IPS-NIHi7 (cell line): Measurements from ENCODE around the gene ITGA5.

ENCODE experiments used
- DNase-seq: peaks from one replicate; pipeline ENCODE4 v3.0.0; 2012; ENCODE audit warnings: mixed read lengths; ENCODE audit errors: extremely low spot score

ITGA5 gene

DNA sequence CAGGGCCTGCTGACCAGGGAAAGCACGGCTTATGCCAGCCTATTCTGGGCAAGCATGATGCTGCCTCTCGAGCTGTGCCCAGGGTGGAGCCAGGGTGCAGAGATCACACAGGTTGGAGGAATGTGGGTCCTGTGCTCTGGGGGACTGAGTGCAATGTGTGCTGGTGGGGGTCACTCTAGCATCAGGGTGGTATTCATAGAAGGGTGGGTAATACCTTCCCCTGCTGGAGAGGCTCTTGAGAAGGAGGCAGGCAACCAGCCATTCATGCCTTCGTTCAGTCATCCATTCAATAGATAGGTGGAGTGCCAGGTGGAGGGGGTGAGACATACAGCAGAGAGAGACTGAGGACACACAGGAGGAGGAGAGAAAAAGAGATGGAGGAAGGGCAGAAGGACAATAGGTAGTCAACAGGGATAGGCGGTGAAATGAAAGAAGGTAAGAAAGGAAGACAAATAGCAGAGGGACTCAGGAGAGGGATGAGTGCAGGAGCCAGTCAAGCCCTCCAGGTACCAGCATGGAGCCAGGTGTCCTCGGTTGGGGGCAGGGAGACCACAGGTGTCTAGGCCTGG is 29.4 kb downstream of the ITGA5 start:
- DNase-seq, result no peak

DNA sequence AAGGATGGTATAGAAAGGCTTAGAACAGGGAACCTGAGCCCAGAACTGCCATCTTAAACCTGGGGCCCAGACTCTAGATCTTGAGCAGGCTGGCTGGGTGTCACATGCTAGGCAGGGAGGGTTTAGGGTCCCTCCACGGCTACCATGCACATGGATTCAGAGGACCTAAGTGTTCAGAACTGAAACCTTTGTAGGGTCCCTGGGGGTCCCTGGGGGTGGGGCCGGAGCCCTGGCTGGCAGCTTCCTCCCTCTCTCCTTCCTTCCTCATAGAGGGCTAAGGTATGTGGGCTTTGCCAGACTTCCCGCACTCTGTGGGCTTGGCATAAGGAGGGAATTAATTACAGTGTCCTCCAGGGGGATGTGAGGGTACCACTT is 29.9 kb downstream of the ITGA5 start:
- DNase-seq, result no peak

DNA sequence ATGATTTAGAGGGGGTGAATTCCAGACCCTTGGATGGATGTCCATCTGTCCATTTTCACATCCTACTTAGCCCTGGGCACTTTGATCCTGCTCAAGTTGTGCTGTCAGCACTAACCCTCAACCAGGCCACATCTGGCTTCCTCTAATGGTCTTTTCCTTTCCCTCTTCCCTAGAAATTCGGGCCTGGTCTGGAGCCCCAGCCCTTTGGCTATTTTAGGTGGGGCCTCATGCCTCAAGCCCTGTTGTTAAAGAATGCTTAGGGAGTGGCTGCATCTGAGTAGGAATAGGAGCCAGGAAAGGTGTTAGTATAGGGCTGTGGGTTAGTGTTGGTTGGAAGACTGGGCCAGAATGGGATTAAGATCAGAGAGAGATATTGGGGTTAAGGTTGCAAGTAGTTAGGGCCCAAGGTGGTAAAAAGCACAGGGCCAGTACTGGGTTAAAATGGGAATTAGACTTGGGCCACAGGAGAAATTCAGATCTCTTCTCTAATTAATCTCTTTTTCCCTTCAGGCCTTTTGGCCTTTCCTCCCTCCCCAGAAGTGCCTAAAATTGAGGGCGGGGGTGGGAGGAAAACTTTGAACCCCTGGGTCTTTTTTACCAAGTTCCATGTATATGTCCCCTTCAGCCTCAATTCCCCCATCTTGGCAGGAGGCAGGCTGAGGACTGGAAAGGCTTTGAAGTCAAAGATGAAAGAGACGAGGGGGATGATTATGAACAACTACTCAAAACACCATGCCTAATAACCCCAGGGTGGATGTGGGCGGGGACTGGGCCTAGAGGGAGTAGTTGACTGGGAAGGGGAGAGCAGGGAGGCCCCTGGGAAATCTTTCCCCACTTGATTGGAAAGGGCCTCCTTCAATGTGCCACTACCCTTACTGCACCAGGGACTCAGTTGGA is 30.6 kb downstream of the ITGA5 start:
- no peak for DNase-seq

DNA sequence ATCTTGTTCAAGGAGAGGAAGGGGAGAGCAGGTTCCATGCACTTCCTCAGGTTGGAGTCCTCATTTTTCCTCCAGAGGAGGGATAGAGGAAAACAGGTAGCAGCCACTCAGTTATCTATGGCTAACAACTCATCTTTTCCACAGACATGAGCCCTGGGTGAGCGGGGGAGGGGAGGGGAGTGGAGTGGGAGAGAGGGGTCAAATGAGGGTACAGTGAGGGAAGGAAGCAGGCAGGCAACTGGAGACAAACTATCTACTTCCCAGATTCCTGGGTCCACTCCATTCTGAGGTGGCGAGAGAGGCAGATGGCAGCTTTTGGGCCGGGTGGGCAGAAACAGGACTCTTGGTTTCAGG is 32.0 kb downstream of the ITGA5 start:
- no peak for DNase-seq

DNA sequence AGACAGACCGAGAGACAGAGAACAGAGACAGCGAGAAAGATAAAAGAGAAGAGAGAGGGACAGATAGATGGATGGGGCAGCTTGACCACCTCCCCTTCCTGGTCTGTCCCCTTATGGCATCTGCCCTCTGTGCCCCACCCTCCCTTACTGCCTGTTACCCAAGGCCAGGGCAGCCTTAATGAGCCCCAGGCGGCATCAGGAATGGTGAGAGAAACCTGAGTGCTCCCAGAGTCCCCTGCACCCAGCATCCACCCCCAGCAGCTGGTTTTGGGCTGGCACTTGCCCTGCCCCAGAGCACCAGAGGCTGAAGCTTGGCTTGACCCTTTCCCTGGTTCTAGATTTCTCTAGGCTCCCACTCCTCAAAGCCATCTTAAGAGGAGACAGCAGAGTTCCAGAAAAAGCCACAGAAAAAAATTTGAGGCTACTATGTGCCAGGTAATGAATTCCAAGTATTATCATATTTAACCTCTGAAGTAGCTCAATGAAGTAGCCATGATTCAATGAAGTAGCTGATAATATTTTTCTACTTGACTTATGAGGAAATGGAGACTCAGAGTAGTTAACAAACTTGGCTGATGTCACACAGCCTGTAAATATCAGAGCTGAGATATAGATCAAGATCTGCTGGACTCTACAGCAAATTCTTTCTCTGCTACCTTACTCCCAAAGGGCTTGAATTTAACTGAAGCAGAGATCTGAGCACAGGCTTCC is 32.5 kb downstream of the ITGA5 start:
- no peak for DNase-seq

DNA sequence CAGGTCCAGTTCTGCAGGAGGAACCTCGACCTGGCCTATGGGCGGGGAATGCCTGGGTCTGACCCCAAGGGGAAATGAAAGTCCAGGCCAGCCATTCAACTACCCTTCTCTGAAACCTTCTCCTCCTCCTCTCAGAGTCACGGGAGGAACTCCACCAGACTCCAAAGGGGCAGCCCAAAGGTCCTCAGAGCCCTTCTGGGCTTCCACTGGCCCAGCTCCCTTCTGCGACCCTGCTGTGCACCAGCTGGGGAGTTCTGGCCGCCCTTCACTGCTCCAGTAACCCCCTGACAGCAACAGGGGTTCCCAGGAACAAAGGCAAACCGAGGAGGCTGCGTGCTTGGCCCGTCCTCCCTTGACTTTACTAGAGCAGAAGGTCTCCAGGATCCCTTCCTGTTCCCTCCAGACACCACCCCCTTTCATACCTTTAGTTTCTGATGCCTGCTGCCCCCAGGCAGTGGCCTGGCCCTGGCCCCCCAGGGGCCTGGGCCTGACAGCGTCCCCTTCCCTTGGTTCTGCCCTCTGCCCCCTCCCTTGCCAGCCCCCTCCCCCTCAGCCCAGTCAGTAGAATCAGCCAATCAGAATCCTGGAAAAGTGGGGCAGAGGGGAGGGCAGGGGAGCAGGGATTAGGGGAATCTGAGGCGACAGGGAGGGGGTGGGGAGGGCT is 33.7 kb downstream of the ITGA5 start:
- DNase-seq, result peak; percentile 67

DNA sequence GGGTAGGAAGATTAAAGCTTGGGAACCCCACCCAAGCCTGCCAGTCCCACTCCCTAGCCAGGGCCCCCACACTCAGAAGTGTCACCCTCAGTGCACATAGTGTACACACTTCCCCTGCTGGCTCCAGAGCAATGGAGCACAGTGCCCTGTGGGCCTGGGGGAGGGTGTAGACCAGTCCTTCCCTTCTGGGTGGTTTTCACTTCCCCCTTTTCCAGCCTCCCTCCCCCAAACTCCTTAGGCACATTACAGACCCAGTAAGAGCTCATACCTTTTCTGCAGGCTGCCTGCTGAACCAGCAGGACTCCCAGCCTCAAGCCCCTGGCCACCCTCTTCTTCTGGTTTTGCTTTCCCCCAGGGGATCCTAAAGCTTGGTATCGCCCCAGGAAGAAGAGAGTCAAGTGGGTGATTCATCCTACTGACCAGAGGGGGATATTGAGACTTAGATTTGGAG is 34.5 kb downstream of the ITGA5 start, which contains the start of gene ZNF385A:
ZNF385A (minus strand) TSS at position 143 of the 451 bp plus-strand sequence. CDS start 219 bp downstream, outside the sequence.
- DNase-seq, result no peak

DNA sequence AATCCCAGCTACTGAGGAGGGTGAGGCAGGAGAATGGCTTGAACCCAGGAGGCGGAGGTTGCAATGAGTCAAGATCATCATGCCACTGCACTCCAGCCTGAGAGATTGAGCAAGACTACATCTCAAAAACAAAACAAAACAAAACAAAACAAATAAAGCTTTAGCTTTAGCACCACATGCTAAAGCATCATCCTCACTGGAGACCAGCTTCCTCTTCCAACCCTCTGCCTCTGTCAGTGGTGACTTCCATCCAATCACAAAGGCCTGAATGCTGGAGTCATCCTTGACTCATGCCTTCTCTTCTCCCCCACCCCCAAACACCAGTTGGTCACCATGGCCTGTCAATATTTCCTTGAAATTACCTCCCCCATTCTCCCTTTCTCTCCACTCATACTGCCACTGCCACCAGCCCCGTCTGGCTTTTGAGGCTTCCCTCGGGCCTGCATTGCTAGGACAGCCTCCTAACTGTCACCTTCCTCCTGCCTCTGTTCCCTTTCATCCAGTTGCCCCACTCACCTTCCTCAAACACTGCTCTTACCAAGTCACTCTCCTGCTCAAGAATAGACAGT is 35.9 kb downstream of the ITGA5 start:
- no peak for DNase-seq

DNA sequence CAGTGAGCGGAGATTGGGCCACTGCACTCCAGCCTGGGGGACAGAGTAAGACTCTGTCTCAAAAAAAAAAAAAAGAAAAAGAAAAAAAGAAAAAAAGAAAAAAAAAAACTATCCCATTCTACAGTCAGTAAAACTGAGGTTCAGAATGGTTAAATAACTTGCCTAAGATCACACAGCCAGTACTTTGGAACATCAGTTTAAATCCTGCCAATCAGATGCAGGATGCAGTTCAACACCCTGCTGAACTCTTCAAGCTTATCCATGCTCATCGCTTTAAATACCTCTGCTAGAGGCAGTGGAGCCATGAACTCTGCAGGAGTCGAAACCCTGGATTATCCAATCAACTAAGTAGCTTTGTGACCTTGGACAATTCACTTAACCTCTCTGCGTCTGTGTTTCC is 37.9 kb downstream of the ITGA5 start:
- no peak for DNase-seq

DNA sequence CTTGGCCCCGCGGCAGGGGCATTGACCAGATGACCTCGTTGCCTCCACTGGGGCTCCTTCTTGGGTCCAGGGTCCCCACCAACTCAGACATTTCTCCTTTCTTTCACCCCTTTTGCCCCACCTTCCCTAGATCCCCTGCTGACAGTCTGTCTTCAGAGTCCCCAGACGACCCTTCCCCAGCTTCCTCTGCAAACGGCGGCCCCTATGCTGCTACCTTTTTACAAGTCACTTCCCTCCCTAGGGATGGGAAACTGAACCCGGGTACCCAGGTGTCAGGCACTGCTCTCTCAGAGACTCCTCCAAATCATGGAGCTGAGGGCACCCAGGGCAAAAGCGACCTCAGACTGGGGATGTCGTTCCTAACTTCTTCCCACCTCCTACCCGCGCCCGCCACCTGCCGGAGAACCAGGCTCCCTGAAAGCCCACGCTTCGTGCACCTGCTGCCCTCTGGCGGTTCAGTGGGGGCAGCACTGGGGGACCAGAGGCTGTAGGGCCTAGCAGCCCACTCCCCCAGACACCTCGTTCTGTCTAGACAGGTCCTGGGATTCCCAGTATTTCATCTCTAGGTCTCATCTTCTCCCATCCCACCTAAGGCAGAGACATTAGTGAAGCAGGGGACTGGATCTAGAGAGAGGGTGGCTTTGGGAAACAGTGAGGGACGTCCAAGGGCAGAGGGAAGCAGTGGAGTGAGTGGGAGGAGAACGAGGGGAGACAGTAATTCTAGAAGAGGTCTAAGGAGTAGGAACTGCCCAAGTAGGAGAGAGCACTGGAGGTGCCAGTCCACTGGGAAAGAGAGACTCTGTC is 39.5 kb downstream of the ITGA5 start:
- DNase-seq, result peak; percentile 94

DNA sequence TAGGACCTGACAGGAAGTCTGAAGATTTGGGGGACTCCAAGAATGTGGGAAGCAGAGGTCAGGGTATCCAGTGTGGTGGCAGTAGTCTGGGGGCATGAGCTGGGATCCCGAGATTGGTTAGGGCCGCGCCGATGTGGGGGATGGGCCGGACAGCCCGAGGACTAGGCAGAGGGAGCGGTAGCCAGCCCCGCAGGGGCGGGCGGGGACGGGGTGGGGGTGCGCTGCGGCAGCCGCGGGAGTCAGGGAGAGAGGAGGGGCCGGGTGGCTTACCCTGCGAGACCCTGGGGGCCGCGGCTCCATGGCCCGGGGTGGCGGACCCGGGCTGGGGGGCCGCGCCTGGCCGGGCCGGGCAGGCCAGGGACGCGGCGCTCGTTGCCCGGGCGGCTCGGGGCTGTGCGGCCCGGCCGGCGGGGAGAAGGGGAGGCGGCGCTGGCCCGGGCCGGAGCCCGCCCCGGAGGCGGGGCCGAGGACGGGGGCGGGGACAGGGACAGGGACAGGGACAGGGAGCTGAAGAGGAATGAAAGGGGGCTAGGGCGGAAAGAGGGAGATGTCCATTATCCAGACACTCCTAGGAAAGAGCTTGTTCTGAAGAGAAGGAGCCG is 40.2 kb downstream of the ITGA5 start:
- DNase-seq, result peak; percentile 89

DNA sequence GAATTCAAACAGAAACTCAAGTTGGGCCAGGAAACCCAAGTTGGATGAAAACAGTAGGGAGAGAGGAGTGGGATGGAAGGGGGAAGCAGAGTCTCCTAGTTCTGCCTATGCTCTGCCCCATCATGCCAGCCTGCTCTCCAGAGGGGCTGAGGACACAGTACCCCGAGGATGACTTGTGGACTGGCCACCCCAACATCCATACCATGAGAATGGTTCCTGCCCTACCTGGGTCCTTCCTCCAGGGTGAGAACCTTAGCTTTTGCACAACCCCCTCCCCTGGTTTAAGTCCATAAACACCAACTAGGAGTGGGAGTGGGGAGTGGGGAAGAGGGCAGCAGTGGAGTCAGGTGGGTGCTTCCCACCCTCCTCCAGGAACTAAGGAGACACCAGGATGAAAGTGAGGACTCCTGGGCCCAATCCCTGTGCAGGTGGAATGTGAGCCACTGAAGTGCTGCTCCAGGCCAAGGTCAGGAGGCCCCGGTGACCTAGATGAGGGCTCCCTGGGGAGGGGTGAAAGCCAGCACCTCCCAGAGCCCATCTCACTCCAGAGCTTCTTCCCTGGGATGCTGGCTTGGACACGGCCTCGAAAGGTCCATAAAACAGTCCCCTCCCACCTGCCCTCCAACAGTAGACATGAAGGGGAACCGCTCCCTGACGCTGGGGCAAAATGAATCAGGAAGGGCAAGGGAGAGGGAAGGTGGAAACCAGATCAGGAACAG is 41.1 kb downstream of the ITGA5 start:
- DNase-seq, result no peak

DNA sequence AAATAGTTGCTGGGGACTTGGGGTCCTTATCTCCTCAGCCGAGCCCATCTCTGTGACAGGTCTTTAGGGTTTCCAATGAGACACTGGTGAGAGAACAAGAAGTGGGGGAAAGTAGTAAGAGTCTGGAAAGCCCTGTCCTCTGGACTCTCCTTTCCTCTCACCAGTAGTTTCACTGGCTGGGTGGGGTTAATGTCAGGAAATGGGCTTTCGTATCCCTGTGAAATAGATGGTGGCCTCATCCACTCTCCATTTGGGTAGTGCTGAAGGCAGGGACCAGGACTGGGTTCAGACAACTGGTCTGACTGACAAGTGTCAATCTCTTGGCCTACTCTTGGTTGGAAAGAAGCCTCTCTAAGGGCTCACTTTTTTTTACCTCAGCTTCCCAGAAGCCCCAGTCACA is 42.1 kb downstream of the ITGA5 start:
- DNase-seq, result no peak

DNA sequence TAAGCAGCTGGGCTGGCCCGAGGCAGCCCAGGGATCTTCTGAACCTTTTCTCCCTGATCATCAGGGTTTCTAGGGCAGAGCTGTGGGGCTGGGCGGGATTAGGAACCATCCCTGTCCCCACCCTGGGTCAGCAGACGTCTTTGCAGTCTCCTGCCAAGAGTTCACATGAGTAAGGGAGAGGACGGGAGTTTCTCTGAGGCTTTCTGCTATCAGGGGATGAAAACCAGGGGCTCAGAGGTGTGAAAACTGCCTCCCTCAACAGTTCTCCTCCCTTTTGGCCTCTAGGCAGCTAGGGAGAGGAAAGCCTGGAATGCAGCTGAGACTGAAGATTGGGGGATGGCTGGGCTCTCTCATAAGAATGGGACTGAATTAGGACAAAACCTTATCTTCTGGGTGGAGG is 42.5 kb downstream of the ITGA5 start:
- DNase-seq, result no peak

DNA sequence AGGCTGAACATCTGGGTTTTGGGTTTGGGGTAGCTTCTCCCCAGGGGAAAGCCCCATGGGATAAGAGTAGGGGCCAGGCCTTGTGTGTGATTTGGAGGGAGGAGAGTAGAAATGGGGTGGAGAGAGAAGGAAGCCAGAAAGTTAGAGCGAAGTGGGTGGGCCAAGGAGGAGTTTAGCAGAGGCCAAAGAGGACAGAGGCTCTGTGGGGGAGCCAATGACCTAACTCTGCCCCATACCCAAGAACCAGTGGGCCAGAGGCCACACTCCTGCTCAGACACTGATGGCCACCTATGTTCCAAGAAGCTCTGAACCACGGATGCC is 43.8 kb downstream of the ITGA5 start:
- DNase-seq, result no peak

DNA sequence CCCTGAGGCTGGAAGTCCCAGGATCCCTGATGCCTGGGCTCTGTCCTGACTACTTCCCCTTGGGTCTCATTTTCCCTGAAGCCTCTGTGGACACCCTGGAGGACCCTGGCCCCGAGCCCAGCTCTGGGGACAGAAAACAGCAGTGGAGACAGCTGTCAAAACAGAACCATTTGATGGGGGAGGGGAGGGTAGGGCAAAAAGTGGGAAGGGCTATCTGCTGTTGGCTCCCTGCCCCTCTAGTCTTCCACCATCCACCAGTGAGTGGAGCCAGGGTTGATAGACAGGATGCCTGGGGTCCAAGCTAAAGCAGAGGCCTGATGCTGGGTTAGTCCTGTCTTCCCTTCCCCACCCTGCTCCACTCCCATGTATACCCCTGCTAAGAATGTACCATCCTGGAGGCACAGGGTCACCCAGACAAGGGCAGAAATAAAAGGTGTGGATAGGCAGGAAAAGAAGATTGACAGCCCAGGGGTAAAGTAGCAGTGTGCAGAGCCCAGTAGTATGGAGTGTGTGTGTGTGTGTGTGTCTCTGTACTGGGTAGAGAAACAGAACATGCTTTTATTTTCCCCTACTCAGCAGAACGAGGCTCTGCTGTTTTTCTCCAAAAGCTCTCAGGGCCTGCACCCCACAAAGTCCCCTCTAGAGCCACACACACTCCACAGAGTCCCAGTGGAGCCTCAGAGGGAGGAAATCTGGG is 44.4 kb downstream of the ITGA5 start:
- no peak for DNase-seq

DNA sequence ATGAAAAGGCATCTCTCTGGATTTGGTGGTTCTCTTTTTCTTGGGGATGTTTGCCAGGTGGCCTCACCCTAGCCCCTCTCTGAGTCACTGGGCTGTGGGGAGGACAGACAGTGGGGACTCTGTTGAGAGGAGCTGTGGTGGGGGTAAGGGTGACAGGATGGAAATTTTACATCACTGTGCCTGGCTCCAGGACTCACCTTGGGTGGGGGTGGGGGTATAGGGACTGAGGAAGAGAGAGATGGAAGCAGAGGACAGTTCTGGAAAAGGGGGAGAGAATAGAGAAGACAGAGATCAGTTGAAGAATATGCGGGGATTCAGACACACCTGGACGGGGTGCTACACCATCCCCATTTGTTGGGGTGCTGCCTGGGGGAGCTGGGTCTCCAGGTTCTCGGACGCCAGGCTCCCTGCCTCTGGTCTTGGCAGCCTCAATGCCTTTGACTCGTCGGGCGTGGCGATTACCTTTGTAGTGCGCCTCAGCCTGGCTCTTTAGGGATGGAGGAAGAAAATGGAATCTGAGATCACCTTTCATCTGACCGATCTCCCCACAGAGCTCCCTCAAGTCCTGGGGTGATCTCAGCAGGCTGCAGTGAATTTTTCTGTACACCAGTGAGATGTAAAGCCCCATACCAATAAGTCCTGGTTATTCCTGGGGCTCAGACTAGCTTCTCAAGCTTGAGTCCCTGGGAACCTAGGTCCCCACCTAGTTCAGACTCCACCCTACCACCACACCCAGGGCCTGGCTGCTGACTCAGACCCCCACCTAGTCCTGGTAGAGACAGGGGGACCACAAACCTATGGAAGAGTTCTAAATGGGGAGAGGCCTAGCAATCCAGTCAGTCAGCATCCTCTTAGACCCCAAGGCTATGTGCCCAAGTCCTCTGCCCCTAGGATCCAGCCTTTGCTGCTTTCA is 45.2 kb downstream of the ITGA5 start:
- no peak for DNase-seq

DNA sequence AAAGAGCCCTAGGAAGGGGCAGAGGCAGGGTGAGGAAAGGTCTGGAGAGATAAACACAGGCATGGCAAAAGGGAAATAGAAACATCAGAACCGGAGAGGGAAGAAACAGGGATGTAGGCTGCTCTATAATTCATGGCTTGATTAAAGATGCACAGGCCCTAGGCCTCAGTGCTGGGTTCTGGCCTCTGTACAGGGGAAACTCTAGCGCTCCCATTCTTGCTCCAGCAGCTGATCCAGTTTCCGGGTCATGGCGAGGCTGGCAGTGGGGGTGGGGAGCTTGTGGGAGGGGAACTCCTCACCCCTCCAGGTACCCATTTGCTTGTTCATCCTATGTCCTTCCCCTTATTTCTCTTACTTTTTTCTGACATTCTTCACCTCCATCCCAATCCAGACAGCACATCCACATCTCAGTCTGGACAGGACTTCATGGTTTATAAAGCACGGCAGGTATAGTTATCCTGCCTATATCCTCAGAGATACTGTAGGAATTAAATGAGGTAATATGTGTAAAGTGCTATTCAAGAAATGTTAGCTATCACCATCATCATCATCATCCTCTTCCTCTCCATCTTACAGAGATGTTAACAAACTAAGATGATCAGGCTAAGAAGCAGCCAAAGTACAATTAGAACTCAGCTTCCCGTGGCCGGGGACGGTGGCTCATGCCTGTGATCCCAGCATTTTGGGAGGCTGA is 46.8 kb downstream of the ITGA5 start:
- no peak for DNase-seq
